HG03064 (cell line): ENCODE measurements around the gene RLIM.

ENCODE experiments used
- ATAC-seq: cut with Tn5 transposase; IDR thresholded peaks from one replicate; pipeline ENCODE4 v1.9.1; 2021; ENCODE audit warnings: low read depth; ENCODE audit not compliant: unreplicated experiment

The RLIM gene

GRCh38 chrX:74536832-74537371 is 77.5 kb downstream of the RLIM start:
- no peak for ATAC-seq

- no peak for ATAC-seq
Measured at GRCh38 chrX:74536152-74536831, 78.1 kb downstream of the RLIM start.

DNA sequence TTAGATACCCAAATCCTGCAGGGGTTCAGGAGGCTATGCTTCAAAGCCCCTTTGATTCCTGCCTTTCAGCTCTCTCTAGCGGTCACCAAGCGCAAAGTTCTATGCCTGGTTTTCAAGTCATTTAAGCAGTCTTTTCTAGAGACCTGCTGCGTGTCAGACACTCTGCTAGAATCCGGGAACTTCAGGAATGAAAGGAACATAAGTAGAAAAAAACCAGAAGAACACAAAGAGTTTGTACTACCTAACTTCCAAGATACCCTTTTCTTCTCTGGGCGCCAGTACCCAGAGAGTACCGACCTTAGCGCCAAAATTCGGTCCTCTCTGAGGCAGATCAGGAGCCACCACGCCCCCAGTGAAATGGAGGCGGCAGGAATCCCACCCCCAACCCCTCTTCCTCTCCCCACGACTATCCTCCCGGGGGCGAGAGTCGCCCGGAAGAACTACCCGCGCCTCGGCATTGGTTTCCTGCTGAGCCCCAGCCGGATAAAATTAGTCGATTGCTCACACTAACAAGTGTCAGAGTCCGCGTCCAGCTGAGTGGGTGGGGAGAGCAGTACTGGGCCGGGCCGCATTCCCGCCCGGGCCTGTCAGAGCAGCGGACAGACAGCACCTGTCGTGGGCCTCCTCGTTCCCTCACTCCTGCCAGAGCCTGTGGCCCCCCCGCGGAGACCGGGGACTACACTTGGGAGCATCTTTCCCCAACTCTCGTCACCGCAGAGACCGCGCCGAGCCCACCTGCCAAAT is 78.8 kb downstream of the RLIM start:
- ATAC-seq = no peak
